HCT116 (cell line): Measurements from ENCODE around the gene CDK19.

Experiments
- CTCF ChIP-seq, 3 experiments: fragments of 200-600 bp in 1 of 3; sonication (generic) in 1 of 3; IDR thresholded peaks in 2 of 3; conservative IDR thresholded peaks in 1 of 3; 2 replicates each; pipeline ENCODE4 v1.5.1; 2012 to 2017; ENCODE audit warnings: low read depth in 2 of 3, low read length in 2 of 3, antibody characterized with exemption in 1 of 3, borderline replicate concordance in 1 of 3, control low read depth in 1 of 3, mild to moderate bottlenecking in 1 of 3, mixed read lengths in 1 of 3, mixed run types in 1 of 3, moderate library complexity in 1 of 3; ENCODE audit not compliant: insufficient read depth in 1 of 3
- EGR1 ChIP-seq: IDR thresholded peaks from 2 replicates; pipeline ENCODE4 v1.6.1; 2012; ENCODE audit warnings: low read depth
- POLR2A ChIP-seq: IDR thresholded peaks from 2 replicates; pipeline ENCODE4 v1.7.0; 2011; ENCODE audit warnings: borderline replicate concordance; ENCODE audit not compliant: insufficient read depth, insufficient read length; ENCODE audit errors: extremely low read depth
- POLR2AphosphoS5 ChIP-seq: IDR thresholded peaks from 2 replicates; pipeline ENCODE4 v1.6.1; 2011; ENCODE audit warnings: mild to moderate bottlenecking, low read depth, low read length, moderate library complexity
- ZNF274 ChIP-seq: fragments of 200-500 bp; sonication (Bioruptor generic); IDR thresholded peaks from 2 replicates; pipeline ENCODE4 v1.6.1; 2014; ENCODE audit warnings: mild to moderate bottlenecking, low read depth, low read length, inconsistent platforms

- TF ChIP-seq CTCF (IDR thresholded peaks at IDR 0.05 in 2 of 3, conservative IDR thresholded peaks at IDR 0.05 in 1 of 3; ENCODE audit: borderline replicate concordance in 1 of 3, insufficient read depth in 1 of 3, low read depth in 2 of 3, low read length in 2 of 3) (no peak), EGR1 (no peak), POLR2A (no peak), POLR2AphosphoS5 (no peak), ZNF274 (no peak)
These were observed 209.1 kb downstream of the CDK19 start for GRCh38 chr6:110606151-110606550.
